GM21381 (cell line): ENCODE data around the gene UGT2B28.
"Not testable (repeated sequence)": the region's sequence is repeated elsewhere in the genome, so short reads cannot be mapped to it uniquely, and the experiment has no call there.

ENCODE experiments used
- ATAC-seq: cut with Tn5 transposase; IDR thresholded peaks from one replicate; pipeline ENCODE4 v1.9.1; 2021; ENCODE audit warnings: mild to moderate bottlenecking, moderate library complexity; ENCODE audit not compliant: unreplicated experiment

UGT2B28 gene

DNA sequence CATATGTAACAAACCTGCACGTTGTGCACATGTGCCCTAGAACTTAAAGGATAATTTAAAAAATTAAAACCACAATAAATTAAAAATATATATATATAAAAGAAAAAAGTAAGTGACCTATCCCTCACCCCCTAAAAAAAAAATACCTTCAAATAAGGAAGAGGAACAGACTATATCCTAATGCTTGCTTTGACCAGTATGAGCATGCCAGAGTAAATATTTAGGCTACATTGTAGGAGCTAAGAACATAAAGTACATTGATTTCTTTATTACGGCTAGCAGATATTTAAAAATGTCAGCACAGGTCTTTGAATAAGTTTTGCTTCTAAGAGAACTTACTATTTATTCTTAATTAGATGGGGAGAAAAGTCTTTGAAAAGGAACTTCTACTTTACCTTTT lies 62.8 kb downstream of the UGT2B28 start:
- ATAC-seq: not testable (repeated sequence)

DNA sequence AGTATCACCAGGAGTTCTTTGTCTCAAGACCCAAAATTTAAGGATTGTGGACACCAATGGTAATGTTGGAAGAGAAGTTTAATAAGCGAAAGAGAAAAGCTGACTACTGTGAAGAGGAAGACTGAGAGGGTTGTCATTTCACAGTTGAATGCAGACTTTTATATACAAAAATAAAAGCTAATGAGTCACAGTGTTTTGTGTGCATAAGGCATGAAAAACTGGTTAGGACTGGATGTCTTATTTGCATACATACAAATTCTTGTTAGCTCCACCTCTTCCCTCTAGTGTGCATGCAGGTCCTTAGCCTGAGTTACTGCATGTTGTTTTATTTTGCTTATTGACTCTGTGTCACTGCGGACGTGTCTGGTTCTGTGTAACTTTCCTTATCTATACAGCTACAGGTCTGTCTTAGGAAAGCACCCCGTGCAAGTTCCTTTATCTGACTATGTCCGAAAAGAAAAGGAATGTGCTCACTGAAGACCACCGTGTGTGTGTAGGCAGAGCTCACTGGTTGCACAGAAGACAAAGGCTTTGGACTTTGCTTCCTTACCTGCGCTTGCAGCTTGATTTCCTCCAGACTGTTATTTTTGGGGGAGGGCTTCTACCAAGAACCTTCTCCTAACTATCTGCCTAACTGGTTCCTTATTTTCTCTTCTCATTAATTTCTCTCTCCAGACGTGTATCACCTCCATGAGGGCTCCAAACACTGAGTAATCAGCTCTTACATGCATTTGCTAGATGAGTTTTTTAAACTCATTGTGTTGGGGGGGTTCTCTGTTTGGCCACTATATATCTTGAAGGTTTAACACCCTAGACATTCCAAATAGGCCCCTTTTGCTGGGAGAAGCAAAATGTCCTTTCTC lies 63.5 kb downstream of the UGT2B28 start:
- not testable (repeated sequence) for ATAC-seq
